ENCODE data around the gene EYA3.

The EYA3 gene

DNA sequence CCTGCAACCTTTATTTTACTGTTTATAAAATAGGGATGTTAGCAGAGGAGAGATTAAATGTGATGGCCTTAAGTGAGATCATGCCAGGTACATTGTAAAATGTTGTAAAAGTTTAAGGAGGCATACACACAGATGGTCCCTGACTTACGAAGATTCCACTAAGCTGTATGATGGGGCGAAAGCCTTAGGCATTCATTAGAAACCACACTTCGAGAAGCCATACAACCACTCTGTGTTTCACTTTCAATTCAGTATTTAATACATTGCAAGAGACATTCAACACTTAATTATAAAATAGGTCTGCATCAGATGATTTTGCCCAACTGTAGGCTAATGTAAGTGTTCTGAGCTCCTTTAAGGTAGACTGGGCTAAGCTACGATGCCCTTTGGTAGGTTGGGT is 149.9 kb downstream of the EYA3 start:
- no peak for DNase-seq (ENCODE audit: low read depth)

DNA sequence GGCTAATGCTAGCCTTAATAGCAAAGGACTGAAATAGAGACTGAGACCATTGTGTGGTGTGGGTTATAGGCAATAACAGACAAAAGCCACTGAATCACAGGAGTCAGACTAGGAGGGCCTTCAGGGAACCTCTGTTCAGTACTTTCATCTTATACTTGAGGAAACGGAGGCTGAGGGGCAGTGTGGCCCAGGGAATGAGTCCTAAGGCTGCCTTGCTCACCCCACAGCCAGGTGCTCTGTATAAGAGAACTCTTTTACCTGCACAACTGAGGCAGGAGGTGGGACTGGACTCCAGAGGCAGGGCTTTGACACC is 150.9 kb downstream of the EYA3 start:
- DNase-seq (ENCODE audit: low read depth), result no peak

DNA sequence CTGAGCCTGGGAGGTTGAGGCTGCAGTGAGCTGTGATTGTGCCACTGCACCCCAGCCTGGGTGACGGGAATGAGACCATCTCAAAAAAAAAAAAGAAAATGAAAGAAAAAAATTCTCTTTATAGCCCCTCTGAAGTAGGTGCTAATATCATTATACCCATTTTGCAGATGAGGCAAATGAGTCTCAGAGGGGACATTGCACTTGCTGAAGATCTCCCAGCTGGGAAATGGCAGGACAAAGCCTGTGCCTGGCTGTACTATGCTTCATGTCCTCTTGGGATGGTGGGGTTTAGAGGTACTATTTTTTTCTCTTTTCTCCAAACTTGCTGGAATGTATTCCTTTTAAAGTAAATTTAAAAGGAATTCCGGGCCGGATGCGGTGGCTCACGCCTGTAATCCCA is 152.0 kb downstream of the EYA3 start:
- no peak for DNase-seq (ENCODE audit: low read depth)

DNA sequence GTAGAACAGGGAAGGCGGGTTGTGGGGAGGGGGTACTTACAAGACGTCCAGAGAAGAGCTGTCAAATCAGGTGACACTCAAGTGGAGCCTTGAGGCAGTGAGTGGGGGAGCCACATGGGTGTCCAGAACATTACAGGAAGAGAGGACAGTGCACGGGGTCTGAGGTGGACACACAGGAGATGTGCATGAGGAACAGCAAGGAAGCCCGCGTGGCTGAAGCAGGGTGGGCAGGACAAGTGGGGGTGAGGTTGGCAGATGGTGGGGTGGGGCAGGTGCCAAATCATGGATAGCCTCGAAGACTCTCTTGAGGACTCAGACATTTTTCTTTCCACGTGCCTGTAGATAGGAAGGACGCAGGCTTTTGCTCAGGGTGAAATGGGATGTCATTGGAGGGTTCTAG is 152.7 kb downstream of the EYA3 start:
- no peak for DNase-seq (ENCODE audit: low read depth)

DNA sequence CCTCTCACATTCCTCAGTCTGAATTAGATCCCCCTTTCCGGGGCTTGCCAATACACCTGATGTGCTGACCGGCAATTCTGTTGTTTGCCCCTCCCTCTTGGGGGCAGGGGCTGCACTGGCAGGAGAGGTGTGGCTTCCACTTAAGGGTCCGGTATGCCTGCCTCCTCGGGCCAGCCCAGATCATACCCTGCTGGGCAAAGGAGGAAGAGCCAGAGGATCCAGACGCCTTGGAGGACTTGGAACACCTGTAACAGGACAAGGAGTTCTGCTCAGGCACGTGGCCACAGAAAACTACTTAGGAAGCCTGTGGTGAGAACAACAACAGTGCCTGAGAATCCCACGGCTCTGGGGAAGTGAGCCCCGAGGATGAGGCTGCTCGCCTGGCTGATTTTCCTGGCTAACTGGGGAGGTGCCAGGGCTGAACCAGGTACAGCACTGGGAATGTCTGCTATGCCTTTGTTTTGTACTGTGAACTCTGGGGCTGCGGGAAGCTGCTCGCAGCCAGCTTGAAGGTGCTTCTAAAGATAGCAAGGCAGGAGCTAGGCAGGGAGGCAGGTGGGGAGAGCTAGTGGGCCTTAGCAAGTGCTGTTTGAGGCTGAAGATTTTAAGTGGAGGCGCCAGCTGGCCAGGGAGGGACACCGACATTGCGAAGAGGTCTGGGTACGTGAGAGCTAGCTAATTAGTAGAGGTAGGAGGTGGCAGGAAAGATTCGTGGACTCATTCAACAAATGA is 153.4 kb downstream of the EYA3 start, which contains the start of gene SMPDL3B:
SMPDL3B (plus strand) TSS at position 183 of the 732 bp plus-strand sequence; CDS start at position 367, 184 bp downstream.
- DNase-seq (ENCODE audit: low read depth), result no peak

DNA sequence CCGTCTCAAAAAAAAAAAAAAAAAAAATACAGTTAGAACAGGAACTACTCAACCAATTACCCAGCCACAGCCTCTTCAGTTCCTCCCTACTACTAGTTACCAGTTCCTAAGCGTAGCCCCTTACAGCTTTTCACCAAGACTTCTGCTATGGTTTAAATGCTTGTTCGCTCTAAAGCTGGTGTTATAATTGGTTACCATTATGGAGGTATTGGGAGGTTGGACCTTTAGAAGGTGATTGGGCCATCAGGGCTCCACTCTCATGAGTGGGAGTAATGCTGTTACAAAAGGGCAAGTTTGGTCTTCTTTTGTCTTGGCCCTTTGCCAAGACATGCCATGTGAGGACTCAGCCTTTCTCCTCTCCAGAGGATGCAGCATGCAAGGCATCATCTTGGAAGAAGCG is 156.7 kb downstream of the EYA3 start:
- no peak for DNase-seq (ENCODE audit: low read depth)

DNA sequence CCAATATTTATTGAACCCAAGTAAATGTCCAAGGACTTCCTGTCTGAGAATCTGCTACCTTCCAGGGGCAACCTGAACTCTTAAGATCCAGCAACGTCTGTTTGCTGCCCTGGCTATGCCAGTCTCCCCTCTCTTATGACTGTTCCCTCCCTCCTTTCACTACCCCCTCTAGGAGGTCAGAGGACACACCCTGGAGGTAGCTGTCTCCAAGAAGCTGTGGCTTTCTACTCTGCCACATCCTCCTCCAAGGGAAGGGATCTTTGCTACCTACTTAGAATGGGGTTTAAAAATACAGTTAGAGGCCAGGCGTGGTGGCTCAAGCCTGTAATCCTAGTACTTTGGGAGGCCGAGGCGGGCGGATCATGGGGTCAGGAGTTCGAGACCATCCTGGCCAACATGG is 157.2 kb downstream of the EYA3 start:
- DNase-seq (ENCODE audit: low read depth), result no peak

DNA sequence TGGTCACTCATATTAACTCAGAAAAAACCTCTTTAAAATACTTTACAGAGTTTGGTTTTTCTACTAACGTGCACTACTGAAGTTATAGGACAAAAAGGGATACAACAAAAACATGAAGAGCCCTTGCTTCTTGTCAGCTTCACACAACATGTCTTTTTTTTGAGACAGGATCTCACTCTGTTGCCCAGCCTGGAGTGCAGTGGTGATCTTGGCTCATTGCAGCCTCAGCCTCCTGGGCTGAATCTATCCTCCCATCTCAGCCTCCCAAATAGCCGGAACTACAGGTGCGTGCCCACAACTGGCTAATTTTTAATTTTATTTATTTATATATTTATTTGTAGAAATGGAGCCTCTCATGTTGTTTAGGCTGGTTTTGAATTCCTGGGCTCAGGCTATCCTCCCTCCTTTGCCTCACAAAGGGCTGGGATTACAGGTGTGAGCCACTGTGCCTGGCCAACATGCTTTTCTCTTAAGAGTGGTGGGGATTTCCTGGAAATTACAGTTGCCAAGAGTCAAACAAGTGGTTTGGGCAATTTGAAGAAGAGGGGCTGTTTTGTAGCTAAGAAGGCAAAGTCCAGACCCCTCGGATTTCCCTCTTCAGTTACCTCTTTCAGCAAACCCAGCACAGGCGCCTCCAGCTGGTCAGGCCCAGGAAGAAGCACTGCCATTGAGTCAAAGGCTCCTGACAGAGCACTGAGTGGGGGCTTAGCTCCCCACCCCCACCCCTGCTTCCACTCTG is 160.0 kb downstream of the EYA3 start:
- no peak for DNase-seq (ENCODE audit: low read depth)

DNA sequence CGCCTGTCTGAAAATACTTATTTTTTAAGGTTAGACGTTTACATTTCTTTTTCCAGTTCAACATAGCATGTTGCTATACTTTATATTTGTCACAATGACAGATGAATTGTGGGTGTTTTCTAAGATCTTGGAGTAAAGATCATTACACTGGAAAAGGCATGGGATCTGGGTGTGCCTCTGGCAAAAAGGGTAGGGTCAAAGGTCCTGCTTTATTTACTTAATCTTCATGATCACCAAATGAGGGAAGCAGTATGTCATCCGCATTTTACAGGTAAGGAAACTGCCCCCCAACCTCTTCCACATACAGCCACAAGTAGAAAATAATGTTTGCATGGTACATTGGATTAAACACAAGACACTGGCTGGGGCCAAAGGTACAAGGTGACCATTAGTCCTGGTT is 166.1 kb downstream of the EYA3 start:
- DNase-seq (ENCODE audit: low read depth), result no peak

Measured in activated T-cell treated with anti-CD3 and anti-CD28 coated beads for 48 hours (primary cell).